GM21367 (cell line): ENCODE measurements around the gene WTIP.
"Not testable (repeated sequence)": the region's sequence is repeated elsewhere in the genome, so short reads cannot be mapped to it uniquely, and the experiment has no call there.

Experiments used
- ATAC-seq: cut with Tn5 transposase; IDR thresholded peaks from one replicate; pipeline ENCODE4 v1.9.1; 2021; ENCODE audit not compliant: unreplicated experiment

Gene WTIP

GRCh38 chr19:34478496-34478895 lies 3.1 kb upstream of the WTIP start:
- ATAC-seq, result not testable (repeated sequence)

DNA sequence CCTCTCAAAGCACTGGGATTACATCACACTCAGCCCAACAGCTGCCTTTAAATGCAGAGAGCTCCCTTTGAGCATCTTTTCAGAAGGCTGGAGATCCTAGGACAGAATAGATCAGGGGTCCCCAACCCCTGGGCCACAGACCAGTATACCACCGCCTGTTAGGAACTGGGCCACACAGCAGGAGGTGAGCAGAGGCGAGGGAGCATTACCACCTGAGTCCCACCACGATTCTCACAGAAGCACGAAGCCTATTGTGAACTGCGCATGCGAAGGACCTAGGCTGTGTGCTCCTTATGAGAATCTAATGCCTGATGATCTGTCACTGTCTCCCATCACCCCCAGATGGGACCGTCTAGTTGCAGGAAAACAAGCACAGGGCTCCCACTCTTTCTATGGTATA lies 2.2 kb upstream of the WTIP start:
- ATAC-seq, result no peak

DNA sequence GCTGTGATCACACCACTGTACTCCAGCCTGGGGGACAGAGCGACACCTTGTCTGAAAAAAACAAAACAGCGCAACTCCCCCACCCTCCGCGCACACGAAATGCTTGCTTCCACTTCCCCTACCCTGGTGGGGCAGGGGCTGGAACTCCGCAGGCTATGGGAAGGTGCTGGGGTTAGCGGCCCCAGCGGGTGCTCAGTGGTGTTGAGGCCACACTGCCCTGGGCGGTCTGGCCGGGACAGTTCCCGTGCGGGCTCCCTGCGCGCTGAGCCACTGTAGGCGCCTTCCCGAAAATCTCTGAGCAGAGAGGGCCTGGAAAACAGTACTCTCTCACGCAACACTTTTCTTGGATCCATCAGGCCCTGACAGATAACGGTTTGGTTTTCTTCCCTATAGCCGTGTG lies 1.1 kb upstream of the WTIP start:
- ATAC-seq, result no peak

DNA sequence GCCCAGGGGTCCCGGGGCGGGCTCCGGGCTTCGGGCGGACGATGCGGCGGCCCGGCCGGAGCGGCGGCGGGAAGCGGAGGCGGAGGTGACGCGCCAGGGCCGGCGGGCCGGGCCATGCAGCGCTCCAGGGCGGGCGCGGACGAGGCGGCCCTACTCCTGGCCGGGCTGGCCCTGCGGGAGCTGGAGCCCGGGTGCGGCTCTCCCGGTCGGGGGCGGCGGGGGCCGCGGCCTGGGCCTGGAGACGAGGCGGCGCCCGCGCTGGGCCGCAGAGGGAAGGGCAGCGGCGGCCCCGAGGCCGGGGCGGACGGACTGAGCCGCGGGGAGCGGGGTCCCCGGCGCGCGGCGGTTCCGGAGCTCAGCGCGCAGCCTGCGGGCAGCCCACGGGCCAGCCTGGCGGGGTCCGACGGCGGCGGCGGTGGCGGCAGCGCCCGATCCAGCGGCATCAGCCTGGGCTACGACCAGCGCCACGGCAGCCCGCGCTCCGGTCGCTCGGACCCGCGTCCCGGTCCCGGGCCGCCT lies 362 bp downstream of the WTIP start:
- no peak for ATAC-seq

- no peak for ATAC-seq
Observed at GRCh38 chr19:34482380-34483250, 1.1 kb downstream of the WTIP start.

DNA sequence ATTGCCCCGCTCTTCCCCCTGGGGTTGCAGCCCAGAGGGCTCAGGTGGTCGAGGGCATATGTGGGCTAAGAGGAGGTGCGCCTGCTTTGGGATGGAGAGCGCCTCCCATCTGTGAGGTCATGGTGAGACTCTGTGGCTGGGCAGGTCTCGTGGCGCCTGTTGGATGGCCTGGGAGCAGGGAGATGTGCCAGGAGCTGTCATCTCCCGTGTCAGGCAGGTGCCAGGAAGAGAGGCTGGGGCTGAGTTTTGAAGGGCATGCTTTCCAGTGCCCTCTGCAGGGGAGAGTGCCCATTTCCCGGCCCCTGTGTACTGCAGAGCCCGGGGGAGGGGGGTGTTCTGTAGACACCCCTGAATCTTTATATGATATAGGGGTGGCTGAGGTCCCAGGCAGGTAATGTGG lies 2.8 kb downstream of the WTIP start:
- no peak for ATAC-seq

GRCh38 chr19:34485831-34486230 lies 4.3 kb downstream of the WTIP start:
- ATAC-seq, result no peak

DNA sequence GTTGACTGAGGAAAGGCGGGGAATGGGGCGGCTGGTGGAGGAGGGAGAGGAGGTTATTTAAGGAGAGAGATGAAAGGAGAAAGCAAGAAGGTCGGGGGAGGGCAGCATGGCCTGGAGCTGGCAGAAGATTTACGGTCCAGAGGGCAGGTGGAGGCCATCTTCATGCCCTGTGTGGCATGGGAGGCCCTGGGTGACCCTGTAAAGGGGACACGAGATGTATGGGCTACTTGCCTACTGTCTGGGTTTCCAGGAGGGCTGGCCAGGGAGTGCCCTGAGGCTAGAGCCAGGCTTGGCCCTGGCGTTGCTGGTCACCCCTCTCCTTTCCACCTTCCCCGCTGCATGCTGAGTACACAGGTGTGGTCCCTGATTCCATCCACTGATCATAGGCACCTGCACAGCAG lies 6.1 kb downstream of the WTIP start:
- ATAC-seq, result no peak

- no peak for ATAC-seq
Observed at GRCh38 chr19:34489175-34489574, 7.6 kb downstream of the WTIP start.

GRCh38 chr19:34490141-34490766 lies 8.7 kb downstream of the WTIP start:
- ATAC-seq, result no peak

DNA sequence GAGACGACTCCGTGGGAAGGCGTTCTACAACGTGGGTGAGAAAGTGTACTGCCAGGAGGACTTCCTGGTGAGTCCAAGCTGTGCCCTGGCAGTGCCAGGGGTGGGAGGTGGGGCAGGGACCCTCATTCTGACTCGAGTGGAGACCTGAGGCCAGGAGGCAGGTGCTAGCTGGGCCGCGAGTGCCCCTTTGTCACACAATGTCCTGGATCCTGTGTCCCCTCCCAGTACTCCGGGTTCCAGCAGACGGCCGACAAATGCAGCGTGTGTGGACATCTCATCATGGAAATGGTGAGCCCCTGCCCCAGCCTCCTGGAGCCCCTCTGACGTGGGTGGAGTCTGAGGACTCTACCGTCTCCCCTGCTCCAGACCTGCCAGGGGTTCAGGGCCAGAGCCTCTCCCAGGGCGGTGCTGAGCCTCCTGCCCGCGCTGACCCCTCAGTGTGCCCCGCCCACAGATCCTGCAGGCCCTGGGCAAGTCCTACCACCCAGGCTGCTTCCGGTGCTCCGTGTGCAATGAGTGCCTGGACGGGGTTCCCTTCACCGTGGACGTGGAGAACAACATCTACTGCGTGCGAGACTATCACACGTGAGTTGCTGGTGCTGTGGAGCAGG lies 11.6 kb downstream of the WTIP start:
- ATAC-seq, result no peak

DNA sequence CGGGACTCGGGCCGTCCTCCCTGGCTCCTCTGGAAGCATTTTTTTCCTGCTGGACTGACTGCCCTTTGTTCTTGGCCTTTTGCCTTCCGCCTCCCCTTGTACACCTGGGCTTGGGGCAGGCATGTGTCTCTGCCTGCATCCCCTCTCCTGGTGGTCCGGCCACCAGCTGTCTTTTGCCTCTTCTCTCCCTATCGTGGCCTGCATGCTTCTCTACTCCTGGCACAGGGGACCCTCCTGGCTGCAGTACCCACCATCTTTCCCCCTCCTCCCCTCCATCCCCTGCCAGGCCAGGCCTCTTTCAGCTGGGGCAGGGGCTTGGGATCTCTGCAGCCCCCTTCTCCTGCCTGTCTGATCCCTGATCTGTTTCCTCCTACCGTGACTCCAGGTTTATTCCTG lies 12.1 kb downstream of the WTIP start:
- no peak for ATAC-seq

DNA sequence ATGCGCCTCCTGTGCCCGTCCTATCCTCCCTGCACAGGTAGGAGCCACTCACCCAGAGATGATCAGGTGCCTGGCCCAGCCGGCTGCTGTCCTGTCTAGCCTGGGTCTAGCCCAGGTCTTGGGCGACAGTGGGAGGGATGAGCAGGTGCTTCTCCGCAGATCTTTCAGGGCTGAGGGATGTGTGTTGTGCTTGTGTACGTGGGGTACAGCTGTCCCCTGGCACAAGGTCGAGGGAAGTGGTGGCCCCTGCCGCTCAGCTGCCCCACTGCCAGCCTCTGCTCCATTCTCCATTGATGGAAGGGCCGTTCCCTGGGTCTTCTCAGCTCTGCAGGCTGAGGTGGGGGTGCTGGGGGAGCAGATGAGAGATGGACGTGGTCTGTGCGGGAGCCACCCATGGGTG lies 13.0 kb downstream of the WTIP start:
- ATAC-seq, result no peak

- no peak for ATAC-seq
Observed at GRCh38 chr19:34495416-34495815, 13.9 kb downstream of the WTIP start.

DNA sequence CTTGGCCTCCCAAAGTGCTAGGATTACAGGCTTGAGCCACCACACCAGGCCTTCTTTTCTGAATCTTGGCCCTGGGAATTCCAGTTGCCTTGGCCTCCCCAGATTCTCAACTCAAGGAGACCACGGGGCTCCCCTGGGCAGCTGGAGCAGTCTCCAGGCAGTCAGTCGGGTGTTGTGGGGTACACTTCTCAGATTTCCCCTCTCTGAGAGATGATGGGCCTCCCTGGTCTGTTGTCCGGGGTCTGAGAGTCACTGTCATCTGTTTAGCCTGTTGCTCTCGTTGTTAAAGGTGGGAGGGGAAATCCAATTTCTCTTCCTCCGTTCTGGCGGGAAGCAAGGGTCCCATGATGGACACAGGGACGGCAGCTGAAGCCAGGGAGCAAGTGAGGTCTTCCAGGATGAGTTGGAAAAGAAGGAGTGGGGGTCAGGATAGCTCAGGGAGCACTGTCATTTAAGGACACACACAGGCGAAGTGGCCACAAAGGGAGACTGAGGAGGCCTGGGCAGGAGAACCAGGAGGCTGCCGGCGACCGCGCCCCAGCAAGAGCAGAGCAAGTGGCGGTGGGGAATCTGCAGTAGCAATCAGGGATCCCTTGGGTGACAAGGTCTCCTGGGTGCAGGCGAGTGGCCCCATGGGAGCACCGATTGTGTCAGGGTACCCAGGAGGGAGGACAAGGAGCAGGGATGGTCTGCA lies 15.7 kb downstream of the WTIP start:
- ATAC-seq, result no peak

- no peak for ATAC-seq
Observed at GRCh38 chr19:34499155-34499834, 17.7 kb downstream of the WTIP start.

DNA sequence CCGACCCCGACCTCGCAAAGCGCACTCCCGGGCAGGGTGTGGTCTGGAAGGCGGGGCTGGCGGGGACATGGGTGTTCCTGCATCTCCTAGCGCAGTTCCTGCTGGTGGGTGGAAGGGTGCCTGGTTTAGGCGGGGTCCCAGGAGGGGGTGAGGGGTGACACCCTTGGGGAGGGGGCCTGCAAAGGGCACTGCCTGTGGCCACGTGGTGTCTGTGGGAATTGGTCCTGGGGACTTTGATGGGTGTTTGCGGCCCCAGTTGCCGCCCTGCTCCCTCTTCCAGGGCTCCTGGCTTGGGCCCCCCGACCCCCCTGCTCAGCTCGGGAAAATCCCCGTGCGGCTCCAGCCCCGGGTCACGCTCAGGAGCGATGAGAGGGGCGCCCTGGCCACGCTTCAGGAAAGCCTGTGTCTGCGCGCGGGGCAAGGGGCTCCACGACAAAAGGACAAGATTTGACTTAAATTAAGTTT lies 19.1 kb downstream of the WTIP start:
- ATAC-seq, result no peak

DNA sequence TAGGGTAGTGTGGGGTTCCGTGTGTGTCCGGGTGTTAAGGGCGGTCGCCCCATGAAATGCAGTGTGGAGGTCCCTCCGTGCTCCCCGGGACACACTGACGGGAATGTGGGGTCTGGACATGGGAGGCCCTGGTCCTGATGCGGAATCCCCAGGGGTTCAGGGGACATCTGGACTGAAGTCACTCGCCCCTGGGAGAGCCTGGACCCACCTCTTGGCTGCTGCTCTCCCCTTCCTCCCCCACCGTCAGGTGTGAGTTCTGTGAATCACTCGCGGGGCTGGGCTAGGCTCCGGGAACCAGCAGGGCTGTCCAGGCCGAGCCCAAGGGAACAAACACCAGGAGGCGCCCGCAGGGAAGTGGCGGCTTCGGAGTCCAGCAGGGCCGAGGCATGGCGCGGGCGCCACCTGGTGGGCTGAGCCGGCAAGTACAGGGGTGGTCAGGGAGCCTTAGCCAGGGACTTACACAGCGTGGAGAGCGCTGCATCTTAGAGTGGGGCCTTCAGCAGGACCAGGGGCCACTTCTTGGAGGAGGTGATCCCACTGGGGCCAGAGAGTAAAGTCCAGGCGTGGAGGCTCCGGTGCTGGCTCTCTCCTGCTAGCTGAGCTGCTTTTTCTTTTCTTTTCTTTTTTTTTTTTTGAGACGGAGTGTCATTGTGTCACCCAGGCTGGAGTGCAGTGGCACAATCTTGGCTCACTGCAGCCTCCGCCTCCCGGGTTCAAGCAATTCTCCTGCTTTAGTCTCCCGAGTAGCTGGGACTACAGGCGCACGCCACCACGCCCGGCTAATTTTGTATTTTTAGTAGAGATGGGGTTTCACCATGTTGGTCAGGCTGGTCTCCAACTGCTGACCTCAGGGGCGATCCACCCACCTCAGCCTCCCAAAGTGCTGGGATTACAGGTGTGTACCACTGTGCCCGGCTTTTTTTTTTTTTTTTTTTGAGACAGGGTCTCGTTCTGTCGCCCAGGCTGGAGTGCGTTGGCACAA lies 20.1 kb downstream of the WTIP start:
- ATAC-seq, result peak; percentile 66

GRCh38 chr19:34502582-34503411 lies 21.2 kb downstream of the WTIP start:
- no peak for ATAC-seq
